Measurements from ENCODE around the gene SOX13. TPM values are rescaled to one million over a fixed set of nuclear protein-coding genes. Genes with fewer than 3 reads are reported as not detected.

The SOX13 gene
- total RNA-seq, 4 donors from 2014 or later = 15.6 to 31.1 (median 16.3) TPM

DNA sequence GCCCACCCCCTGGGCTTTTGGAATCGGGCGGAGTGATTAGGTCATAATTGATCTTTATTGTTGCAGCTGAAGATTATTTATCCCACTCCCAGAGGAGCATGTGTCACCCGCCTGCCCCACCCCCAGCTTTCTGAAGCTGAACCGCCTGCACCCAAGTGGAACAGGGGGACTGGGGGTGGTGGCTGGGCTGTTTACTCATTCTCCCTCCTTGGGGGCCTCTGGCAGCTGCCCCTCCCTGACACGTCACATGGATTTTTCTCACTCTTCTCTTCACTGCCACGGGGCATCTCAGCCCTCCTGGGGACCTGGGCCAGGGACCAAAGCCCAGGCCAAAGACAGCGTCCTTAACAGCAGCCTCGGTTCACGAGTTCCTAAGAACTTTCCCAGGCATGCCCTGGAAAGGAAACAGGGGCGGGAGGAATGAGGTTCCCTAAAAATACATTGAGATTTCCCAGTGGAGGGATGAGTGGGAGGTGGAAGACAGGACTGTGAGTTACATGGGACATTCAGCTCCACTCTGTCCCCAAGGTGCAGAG lies 31.6 kb upstream of the SOX13 start:
- Histone ChIP-seq H3K9me3 (no peaks in the 10 kb centered on the region), H3K4me1 (peaks cover 18 to 37% of the 10 kb centered on the region in 2 donors), H3K4me3 (peak overlapping the region in 1 of 4 donors; percentile 17), H3K36me3 (no peaks in the 10 kb centered on the region), H3K27me3 (no peaks in the 10 kb centered on the region), H3K27ac (peak overlapping the region; percentile 63 to 83 (median 72))
- intact Hi-C loops (cut with DNase I; ENCODE audit: low total_unique reads) (no loop called here), in situ Hi-C loops (cut with MboI; ENCODE audit: low sequenced_read_pairs in 4 of 4) (no loop called here)
- DNase-seq (peak; percentile 11 to 57), ATAC-seq (peak; percentile 50 to 65)
- no peak for TF ChIP-seq POLR2A (IDR thresholded peaks at IDR 0.05)
- TF ChIP-seq, protein P1, sequence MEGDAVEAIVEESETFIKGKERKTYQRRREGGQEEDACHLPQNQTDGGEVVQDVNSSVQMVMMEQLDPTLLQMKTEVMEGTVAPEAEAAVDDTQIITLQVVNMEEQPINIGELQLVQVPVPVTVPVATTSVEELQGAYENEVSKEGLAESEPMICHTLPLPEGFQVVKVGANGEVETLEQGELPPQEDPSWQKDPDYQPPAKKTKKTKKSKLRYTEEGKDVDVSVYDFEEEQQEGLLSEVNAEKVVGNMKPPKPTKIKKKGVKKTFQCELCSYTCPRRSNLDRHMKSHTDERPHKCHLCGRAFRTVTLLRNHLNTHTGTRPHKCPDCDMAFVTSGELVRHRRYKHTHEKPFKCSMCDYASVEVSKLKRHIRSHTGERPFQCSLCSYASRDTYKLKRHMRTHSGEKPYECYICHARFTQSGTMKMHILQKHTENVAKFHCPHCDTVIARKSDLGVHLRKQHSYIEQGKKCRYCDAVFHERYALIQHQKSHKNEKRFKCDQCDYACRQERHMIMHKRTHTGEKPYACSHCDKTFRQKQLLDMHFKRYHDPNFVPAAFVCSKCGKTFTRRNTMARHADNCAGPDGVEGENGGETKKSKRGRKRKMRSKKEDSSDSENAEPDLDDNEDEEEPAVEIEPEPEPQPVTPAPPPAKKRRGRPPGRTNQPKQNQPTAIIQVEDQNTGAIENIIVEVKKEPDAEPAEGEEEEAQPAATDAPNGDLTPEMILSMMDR (IDR thresholded peaks at IDR 0.05 in 4 of 5, conservative IDR thresholded peaks at IDR 0.05 in 1 of 5) = no peak

DNA sequence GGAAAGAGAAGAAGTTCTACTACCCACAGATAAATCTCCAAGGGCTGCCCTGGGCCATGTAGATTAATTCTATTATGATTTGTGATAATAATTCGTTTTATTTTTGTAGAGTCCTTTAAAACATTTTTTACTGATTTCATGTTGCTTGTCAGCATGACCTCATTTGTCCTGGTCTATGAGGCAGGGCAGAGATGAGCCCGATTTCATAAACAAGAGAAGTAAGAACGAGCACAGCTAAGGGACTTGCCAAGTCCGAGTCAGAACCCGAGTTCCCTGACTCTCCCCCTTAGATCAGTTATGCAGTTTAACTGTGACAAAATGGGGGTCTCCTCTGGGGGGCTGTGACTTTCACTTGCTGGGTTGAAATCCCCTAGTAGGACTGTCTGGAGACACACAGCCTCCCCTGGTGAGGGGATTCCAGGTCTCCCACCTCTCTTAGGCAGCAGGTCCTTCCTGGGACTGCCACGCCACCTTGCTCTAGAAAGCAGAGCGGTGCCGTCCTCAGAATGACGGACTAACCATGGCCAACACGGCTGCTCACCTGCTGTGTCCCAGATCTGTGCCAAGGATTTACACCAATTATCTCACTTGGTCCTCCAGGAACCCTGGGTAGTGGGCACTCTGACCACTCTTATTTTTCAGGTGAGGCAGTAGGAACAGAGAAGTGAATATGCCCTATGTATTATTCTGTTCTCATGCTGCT lies 31.0 kb upstream of the SOX13 start:
- H3K27ac ChIP-seq = peak overlapping the region; percentile 63 to 83 (median 72)
- TF ChIP-seq, protein P1 (IDR thresholded peaks at IDR 0.05 in 4 of 5, conservative IDR thresholded peaks at IDR 0.05 in 1 of 5) = no peak
- TF ChIP-seq POLR2A (IDR thresholded peaks at IDR 0.05) = no peak
- peak; percentile 17 to 36 for DNase-seq
- intact Hi-C loops (cut with DNase I; ENCODE audit: low total_unique reads) (no loop called here), in situ Hi-C loops (cut with MboI; ENCODE audit: low sequenced_read_pairs in 4 of 4) (no loop called here)
- no peaks in the 10 kb centered on the region for H3K9me3 ChIP-seq
- no peaks in the 10 kb centered on the region for H3K27me3 ChIP-seq
- H3K4me1 ChIP-seq = peaks cover 18 to 37% of the 10 kb centered on the region in 2 donors
- H3K36me3 ChIP-seq = no peaks in the 10 kb centered on the region
- H3K4me3 ChIP-seq = no peak overlapping the region
- peak; percentile 75 to 79 for ATAC-seq

DNA sequence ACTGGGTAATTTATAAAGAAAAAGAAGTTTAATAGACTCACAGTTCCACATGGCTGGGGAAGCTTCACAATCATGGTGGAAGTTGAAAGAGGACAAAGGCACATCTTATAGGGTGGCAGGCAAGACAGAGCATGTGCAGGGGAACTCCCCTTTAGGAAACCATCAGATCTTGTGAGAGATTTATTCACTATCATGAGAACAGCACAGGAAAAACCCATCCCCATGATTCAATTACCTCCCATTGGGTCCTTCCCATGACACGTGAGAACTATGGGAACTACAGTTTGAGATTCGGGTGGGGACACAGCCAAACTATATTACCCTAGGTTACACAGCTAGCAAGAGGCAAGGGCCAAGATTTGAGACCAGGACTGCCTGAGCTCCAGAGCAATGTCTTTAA lies 30.4 kb upstream of the SOX13 start:
- peaks cover 18 to 37% of the 10 kb centered on the region in 2 donors for H3K4me1 ChIP-seq
- ATAC-seq = no peak
- TF ChIP-seq, protein P1 (IDR thresholded peaks at IDR 0.05 in 4 of 5, conservative IDR thresholded peaks at IDR 0.05 in 1 of 5) = no peak
- TF ChIP-seq POLR2A (IDR thresholded peaks at IDR 0.05) = no peak
- H3K27me3 ChIP-seq = no peaks in the 10 kb centered on the region
- no peak for DNase-seq
- H3K27ac ChIP-seq = peak overlapping the region; percentile 63 to 83 (median 72)
- H3K9me3 ChIP-seq = no peaks in the 10 kb centered on the region
- H3K36me3 ChIP-seq = no peaks in the 10 kb centered on the region
- intact Hi-C loops (cut with DNase I; ENCODE audit: low total_unique reads) (no loop called here), in situ Hi-C loops (cut with MboI; ENCODE audit: low sequenced_read_pairs in 4 of 4) (no loop called here)
- no peak overlapping the region for H3K4me3 ChIP-seq

DNA sequence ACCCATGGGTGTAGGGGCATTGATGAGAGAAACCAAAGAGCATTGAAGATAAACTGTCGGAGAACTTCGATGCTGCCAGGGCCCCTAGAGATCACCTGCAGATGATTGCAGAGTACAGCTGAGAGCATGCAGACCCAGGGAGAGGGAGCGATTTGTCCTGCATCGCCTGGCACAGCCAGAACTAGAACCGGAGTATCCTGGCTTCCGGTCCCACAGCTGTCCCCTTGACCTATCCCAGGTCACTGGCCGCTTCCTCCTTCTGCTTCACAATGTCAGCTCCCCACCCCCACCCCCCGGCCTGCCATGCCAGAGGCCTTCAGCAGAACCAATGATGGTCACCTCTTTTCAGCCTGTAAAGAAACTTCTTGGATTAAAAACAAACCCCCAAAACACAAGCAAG lies 29.2 kb upstream of the SOX13 start:
- Histone ChIP-seq H3K27ac (peak overlapping the region in 3 of 4 donors; percentile 63 to 83 (median 70)), H3K9me3 (no peaks in the 10 kb centered on the region), H3K36me3 (no peaks in the 10 kb centered on the region), H3K4me1 (peaks cover 18 to 37% of the 10 kb centered on the region in 2 donors), H3K4me3 (no peak overlapping the region), H3K27me3 (no peaks in the 10 kb centered on the region)
- DNase-seq (no peak), ATAC-seq (no peak)
- TF ChIP-seq, protein P1 (IDR thresholded peaks at IDR 0.05 in 4 of 5, conservative IDR thresholded peaks at IDR 0.05 in 1 of 5) = no peak
- TF ChIP-seq POLR2A (IDR thresholded peaks at IDR 0.05) = no peak
- in situ Hi-C loops (cut with MboI; ENCODE audit: low sequenced_read_pairs in 4 of 4) = no loop called here
- intact Hi-C loops (cut with DNase I; ENCODE audit: low total_unique reads) = no loop called here

Data from gastrocnemius medialis (tissue), 4 donors.